Cardiac fibroblast (primary cell): Measurements from ENCODE around the gene ABR.
"Not testable (repeated sequence)": the region's sequence is repeated elsewhere in the genome, so short reads cannot be mapped to it uniquely, and the experiment has no call there.

Source experiments
- DNase-seq, 2 donors: peaks; one replicate each; pipeline versions ENCODE4 v3.0.0 to v3.0.0-alpha.2; 2010; ENCODE audit warnings: low read depth in 2 of 2
- H3K4me3 ChIP-seq, 2 donors: replicated peaks in 1 of 2; 1 replicate in 1 of 2; 2 replicates in 1 of 2; pipeline ENCODE4 v1.5.1; 2011; ENCODE audit warnings: low read depth in 2 of 2, low read length in 2 of 2, mild to moderate bottlenecking in 2 of 2, moderate library complexity in 1 of 2
- TF ChIP-seq, protein P1 (sequence below): IDR thresholded peaks from one replicate; pipeline ENCODE4 v1.5.1; 2011; ENCODE audit warnings: low read depth, mild to moderate bottlenecking, low read length, inconsistent platforms

ABR gene

DNA sequence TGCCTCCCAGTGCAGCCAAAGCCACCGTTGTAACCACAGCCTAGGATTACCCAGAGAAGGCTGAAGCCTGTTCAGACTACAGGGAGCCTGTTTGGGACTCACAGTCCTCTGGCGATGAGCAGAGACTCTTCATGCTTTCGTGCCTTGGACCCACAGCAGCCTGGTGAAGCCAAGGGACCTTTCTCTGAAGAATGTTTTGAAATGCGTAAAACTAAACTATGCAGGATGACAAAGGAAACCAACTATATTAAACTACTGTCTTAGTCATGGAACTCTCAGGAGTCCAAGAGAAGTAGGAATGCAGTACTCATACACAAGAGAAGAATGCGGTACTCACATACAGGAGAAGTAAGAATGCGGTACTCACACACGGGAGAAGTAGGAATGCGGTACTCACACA, 20.9 kb downstream of the ABR start:
- DNase-seq = peak in 1 of 2 donors; percentile 50
- TF ChIP-seq, protein P1, sequence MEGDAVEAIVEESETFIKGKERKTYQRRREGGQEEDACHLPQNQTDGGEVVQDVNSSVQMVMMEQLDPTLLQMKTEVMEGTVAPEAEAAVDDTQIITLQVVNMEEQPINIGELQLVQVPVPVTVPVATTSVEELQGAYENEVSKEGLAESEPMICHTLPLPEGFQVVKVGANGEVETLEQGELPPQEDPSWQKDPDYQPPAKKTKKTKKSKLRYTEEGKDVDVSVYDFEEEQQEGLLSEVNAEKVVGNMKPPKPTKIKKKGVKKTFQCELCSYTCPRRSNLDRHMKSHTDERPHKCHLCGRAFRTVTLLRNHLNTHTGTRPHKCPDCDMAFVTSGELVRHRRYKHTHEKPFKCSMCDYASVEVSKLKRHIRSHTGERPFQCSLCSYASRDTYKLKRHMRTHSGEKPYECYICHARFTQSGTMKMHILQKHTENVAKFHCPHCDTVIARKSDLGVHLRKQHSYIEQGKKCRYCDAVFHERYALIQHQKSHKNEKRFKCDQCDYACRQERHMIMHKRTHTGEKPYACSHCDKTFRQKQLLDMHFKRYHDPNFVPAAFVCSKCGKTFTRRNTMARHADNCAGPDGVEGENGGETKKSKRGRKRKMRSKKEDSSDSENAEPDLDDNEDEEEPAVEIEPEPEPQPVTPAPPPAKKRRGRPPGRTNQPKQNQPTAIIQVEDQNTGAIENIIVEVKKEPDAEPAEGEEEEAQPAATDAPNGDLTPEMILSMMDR = no peak
- no peak overlapping the region for H3K4me3 ChIP-seq

DNA sequence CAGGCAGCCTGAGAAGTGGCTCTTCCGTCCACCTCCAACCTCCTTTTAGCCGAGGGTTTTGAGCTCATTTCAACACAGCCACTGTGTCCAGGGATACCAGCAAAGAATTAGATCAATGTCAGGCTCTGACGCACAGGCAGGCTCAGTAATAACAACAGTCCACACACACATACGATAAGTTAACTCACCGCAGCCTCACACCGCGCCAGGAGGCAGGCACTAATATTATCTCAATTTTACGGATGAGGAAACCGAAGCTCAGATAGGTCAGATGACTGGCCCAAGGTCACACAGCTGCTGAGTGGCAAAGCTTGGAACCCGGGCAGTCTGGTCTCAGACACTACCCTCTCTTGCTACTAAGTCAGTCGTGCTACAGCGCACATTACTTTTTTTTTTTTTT, 22.9 kb downstream of the ABR start:
- no peak for DNase-seq
- H3K4me3 ChIP-seq = no peak overlapping the region
- TF ChIP-seq, protein P1 = no peak

DNA sequence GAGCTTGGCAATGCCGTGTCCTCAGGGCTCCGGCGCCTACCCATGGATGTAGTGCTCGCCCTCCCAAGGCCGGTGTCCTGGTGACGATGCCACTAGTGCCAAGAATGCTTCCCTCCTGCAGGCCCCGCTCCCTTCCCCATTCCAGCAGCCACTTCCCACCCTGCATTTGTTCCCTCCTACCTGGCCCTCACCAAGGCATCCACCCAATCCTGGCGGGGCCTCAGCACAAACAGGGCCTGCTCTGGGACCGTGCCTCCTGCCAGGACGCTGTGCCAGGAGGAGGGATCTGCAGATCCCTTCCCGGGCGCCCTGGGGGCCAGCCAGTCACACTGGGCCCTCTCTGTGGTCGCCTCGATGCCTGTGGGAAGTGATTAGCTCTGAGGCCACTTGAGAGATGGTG, 25.1 kb downstream of the ABR start:
- DNase-seq = no peak
- TF ChIP-seq, protein P1 = no peak

DNA sequence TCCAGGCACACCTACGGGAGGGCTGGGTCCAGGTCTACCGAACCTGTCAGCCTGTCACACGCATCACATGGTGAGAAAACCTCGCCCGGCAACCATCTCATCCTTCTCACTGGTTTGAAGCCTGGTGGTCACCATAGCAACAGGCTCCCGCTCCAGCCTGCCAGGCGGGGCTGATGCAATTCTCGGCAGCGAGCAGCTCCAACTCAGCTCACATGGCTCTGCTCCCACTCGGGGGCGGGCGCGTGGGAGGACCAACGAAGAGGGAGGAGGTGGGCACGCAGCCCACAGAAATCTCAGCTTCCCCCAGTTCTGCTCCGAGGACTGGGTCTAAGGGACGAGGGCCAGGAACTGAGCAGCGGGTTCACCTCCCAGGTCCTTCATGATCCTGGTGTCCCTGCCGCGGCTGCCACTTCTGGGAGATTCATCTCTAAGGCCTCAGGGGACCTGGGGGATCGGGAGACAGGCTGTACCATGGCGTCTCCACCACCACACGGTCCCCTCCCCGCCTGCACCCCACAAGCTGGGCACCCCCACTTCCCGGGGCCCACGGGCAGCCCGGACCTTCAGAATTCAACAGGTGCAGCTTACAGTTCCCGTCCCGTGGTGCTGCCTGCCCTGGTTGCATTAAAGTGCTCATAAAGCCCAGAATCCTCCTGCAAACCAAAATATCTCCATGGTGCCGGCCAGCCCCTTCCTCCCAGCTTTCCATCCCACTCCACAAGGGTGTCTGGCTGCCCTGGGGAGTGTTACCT, 25.8 kb downstream of the ABR start:
- peak; percentile 75 to 89 for DNase-seq
- no peak overlapping the region for H3K4me3 ChIP-seq
- TF ChIP-seq, protein P1 = no peak

More for the DNA sequence above, 25.1 kb downstream of the ABR start:
- H3K4me3 ChIP-seq = no peak overlapping the region

DNA sequence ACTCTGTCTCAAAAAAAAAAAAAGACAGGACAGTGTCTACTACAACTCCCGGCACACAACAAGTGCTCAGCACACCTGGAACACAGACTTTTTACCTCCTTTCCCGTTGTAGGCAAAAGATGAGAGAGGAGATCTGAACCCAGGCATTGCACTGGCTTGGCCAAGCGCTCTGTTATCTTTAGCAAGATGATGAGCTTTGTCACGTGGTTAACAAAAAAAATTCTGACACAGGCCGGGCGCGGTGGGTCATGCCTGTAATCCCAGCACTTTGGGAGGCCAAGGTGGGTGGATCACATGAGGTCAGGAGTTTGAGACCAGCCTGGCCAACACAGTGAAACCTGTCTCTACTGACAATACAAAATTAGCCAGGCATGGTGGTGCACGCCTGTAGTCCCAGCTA, 27.2 kb downstream of the ABR start:
- H3K4me3 ChIP-seq, DNase-seq: not testable (repeated sequence)

DNA sequence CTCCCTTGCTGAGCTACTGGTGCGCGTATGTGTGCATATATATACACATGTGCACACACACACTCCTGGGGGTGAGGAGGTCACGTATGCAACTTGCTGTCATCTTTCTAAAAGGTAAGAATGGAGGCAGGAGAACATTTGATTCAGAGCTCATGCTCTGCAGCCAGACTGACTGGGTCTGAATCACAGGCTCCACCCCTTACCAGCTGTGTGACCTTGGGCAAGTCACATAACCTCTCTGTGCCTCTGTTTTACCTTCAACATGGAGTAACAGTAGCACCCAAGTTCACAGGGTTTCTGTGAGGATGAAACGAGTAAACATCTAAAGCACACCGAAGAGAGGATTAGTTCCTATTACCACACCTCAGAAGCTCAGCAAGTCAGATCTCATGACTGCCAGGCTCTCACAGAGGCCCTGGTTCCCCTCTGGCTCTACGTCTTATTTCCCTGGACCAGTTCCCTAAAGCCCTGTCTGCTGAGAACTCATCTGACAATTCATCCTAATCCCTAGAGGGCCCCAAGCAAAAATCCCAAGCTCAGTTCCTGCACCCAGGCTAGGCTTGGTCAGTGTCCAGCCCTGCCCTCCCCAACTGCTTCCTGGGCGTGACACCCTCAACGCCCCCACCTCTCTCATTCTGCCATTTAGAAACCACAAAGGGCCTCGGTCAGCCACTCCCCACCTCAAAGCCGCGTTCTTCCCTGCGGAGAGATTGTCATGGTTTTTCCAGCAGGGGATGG, 28.7 kb downstream of the ABR start:
- TF ChIP-seq, protein P1 = no peak
- H3K4me3 ChIP-seq = no peak overlapping the region
- peak; percentile 18 to 42 for DNase-seq

DNA sequence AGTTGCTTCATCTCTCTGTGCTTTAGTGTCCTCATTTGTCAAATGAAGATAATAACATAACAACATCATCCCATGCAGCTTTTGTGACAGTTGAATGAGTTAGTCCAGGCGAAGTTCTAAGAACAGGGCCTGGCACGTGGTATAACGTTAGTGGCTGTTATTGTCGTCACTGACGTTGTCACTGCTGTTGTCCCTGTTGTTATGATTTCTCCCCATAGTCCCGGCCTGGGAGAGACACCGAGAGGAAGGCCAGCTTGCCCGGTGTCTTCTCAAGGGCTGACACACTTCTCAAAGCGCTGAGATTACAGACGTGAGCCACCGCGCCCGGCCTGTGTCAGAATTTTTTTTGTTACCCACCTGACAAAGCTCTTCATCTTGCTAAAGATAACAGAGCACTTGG, 29.9 kb downstream of the ABR start:
- TF ChIP-seq, protein P1 = no peak
- DNase-seq = no peak
- no peak overlapping the region for H3K4me3 ChIP-seq
